WTC11 (cell line): ENCODE data around the gene DOC2A.

Experiments used
- CREM ChIP-seq: sonication (generic); formaldehyde crosslinking; IDR thresholded peaks from 2 replicates; pipeline ENCODE4 v1.8.1; 2022; ENCODE audit warnings: mild to moderate bottlenecking, missing genetic modification reagents, moderate library complexity
- CTCF ChIP-seq: fragments of 200-600 bp; IDR thresholded peaks from 2 replicates; pipeline ENCODE4 v1.8.0; 2022; ENCODE audit warnings: antibody characterized with exemption
- FOXJ3 ChIP-seq: sonication (generic); formaldehyde crosslinking; IDR thresholded peaks from 2 replicates; pipeline ENCODE4 v1.9.0; 2021; ENCODE audit warnings: missing genetic modification reagents, mild to moderate bottlenecking, borderline replicate concordance
- FOXP4 ChIP-seq: sonication (generic); formaldehyde crosslinking; IDR thresholded peaks from 2 replicates; pipeline ENCODE4 v1.8.0; 2022; ENCODE audit warnings: mild to moderate bottlenecking, missing genetic modification reagents
- HMGXB4 ChIP-seq: sonication (generic); formaldehyde crosslinking; IDR thresholded peaks from 2 replicates; pipeline ENCODE4 v1.8.1; 2023; ENCODE audit warnings: mild to moderate bottlenecking, moderate library complexity, missing genetic modification reagents
- KAT7 ChIP-seq: sonication (generic); formaldehyde crosslinking; IDR thresholded peaks from 2 replicates; pipeline ENCODE4 v1.8.1; 2023; ENCODE audit warnings: missing genetic modification reagents, mild to moderate bottlenecking, borderline replicate concordance
- MAX ChIP-seq: sonication (generic); formaldehyde crosslinking; IDR thresholded peaks from 2 replicates; pipeline ENCODE4 v1.8.0; 2022; ENCODE audit warnings: mild to moderate bottlenecking, missing genetic modification reagents
- NR2C2 ChIP-seq: sonication (generic); formaldehyde crosslinking; IDR thresholded peaks from 2 replicates; pipeline ENCODE4 v1.8.0; 2022; ENCODE audit warnings: mild to moderate bottlenecking, missing genetic modification reagents
- SP1 ChIP-seq: sonication (generic); formaldehyde crosslinking; conservative IDR thresholded peaks from 2 replicates; pipeline ENCODE4 v1.8.1; 2022; ENCODE audit warnings: missing genetic modification reagents
- TCF7 ChIP-seq: sonication (generic); formaldehyde crosslinking; IDR thresholded peaks from 2 replicates; pipeline ENCODE4 v1.8.0; 2022; ENCODE audit warnings: mild to moderate bottlenecking, low read depth, missing genetic modification reagents, moderate library complexity
- USF2 ChIP-seq: sonication (generic); formaldehyde crosslinking; IDR thresholded peaks from 2 replicates; pipeline ENCODE4 v1.8.1; 2023; ENCODE audit warnings: mild to moderate bottlenecking, missing genetic modification reagents, moderate library complexity
- ZNF512 ChIP-seq: sonication (generic); formaldehyde crosslinking; IDR thresholded peaks from 2 replicates; pipeline ENCODE4 v1.8.1; 2022; ENCODE audit warnings: missing genetic modification reagents, borderline replicate concordance
- TF ChIP-seq, protein P1 (sequence below): sonication (generic); formaldehyde crosslinking; IDR thresholded peaks from 2 replicates; pipeline ENCODE4 v1.8.1; 2023; ENCODE audit warnings: mild to moderate bottlenecking, missing genetic modification reagents, moderate library complexity
- TF ChIP-seq, protein P2 (sequence below): sonication (generic); formaldehyde crosslinking; IDR thresholded peaks from 2 replicates; pipeline ENCODE4 v1.8.0; 2022; ENCODE audit warnings: missing genetic modification reagents

DNA sequence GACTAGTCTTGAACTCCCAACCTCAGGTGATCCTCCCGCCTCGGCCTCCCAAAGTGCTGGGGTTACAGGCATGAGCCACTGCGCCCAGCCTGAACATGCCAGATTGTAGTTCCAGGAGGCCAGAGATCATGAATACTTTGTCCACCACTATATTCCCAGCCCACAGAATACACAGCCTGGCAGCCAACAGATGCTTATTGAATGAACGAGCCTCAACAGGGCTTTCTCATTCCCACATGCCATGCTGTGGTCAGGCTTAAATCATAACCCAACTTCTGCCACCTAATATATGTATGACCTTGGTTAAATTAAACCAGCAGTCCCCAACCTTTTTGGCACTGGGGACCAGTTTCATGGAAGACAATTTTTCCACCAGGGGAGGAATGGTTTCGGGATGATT lies 52.1 kb downstream of the DOC2A start:
- TF ChIP-seq CTCF = no peak
- no peak for TF ChIP-seq MAX
- TF ChIP-seq, protein P1, sequence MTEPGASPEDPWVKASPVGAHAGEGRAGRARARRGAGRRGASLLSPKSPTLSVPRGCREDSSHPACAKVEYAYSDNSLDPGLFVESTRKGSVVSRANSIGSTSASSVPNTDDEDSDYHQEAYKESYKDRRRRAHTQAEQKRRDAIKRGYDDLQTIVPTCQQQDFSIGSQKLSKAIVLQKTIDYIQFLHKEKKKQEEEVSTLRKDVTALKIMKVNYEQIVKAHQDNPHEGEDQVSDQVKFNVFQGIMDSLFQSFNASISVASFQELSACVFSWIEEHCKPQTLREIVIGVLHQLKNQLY (CRISPR knock-in tag) = no peak
- no peak for TF ChIP-seq USF2 (CRISPR knock-in tag)
- TF ChIP-seq NR2C2 (CRISPR knock-in tag) = no peak
- TF ChIP-seq SP1 (CRISPR knock-in tag) = no peak
- no peak for TF ChIP-seq TCF7 (CRISPR knock-in tag)
- no peak for TF ChIP-seq ZNF512 (CRISPR knock-in tag)
- TF ChIP-seq CREM (CRISPR knock-in tag) = no peak
- TF ChIP-seq FOXJ3 (CRISPR knock-in tag) = no peak
- TF ChIP-seq, protein P2, sequence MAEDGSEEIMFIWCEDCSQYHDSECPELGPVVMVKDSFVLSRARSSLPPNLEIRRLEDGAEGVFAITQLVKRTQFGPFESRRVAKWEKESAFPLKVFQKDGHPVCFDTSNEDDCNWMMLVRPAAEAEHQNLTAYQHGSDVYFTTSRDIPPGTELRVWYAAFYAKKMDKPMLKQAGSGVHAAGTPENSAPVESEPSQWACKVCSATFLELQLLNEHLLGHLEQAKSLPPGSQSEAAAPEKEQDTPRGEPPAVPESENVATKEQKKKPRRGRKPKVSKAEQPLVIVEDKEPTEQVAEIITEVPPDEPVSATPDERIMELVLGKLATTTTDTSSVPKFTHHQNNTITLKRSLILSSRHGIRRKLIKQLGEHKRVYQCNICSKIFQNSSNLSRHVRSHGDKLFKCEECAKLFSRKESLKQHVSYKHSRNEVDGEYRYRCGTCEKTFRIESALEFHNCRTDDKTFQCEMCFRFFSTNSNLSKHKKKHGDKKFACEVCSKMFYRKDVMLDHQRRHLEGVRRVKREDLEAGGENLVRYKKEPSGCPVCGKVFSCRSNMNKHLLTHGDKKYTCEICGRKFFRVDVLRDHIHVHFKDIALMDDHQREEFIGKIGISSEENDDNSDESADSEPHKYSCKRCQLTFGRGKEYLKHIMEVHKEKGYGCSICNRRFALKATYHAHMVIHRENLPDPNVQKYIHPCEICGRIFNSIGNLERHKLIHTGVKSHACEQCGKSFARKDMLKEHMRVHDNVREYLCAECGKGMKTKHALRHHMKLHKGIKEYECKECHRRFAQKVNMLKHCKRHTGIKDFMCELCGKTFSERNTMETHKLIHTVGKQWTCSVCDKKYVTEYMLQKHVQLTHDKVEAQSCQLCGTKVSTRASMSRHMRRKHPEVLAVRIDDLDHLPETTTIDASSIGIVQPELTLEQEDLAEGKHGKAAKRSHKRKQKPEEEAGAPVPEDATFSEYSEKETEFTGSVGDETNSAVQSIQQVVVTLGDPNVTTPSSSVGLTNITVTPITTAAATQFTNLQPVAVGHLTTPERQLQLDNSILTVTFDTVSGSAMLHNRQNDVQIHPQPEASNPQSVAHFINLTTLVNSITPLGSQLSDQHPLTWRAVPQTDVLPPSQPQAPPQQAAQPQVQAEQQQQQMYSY (CRISPR knock-in tag) = no peak
- no peak for TF ChIP-seq KAT7 (CRISPR knock-in tag)
- no peak for TF ChIP-seq FOXP4
- no peak for TF ChIP-seq HMGXB4 (CRISPR knock-in tag)
